ENCODE results near the gene PPM1H. TPM values are rescaled to one million over a fixed set of nuclear protein-coding genes. Genes with fewer than 3 reads are reported as not detected.

PPM1H gene
- total RNA-seq, 4 donors from 2014 or later, result 0.46 to 3.4 (median 1.3) TPM

GRCh38 chr12:62651138-62651537 lies 283.8 kb downstream of the PPM1H start:
- no peaks in the 10 kb centered on the region for H3K36me3 ChIP-seq
- no peaks in the 10 kb centered on the region for H3K4me1 ChIP-seq
- no peak for DNase-seq
- no peak overlapping the region for H3K4me3 ChIP-seq
- no peaks in the 10 kb centered on the region for H3K27me3 ChIP-seq
- H3K9me3 ChIP-seq, result no peaks in the 10 kb centered on the region
- no peak for TF ChIP-seq CTCF (IDR thresholded peaks at IDR 0.05 in 4 of 5, conservative IDR thresholded peaks at IDR 0.05 in 1 of 5)
- TF ChIP-seq POLR2A (IDR thresholded peaks at IDR 0.05), result no peak
- no peak for ATAC-seq
- in situ Hi-C loops (cut with MboI; ENCODE audit: low sequenced_read_pairs in 4 of 4), result no loop called here
- H3K27ac ChIP-seq, result no peak overlapping the region
- intact Hi-C loops (cut with DNase I; ENCODE audit: low total_unique reads), result no loop called here

GRCh38 chr12:62649412-62650138 lies 285.4 kb downstream of the PPM1H start:
- no peak overlapping the region for H3K27ac ChIP-seq
- H3K27me3 ChIP-seq, result no peaks in the 10 kb centered on the region
- H3K4me1 ChIP-seq, result no peaks in the 10 kb centered on the region
- H3K36me3 ChIP-seq, result no peaks in the 10 kb centered on the region
- TF ChIP-seq POLR2A (IDR thresholded peaks at IDR 0.05), result no peak
- no peak for TF ChIP-seq CTCF (IDR thresholded peaks at IDR 0.05 in 4 of 5, conservative IDR thresholded peaks at IDR 0.05 in 1 of 5)
- no peak overlapping the region for H3K4me3 ChIP-seq
- H3K9me3 ChIP-seq, result no peaks in the 10 kb centered on the region
- intact Hi-C loops (cut with DNase I; ENCODE audit: low total_unique reads), result no loop called here
- DNase-seq (no peak), ATAC-seq (no peak)
- in situ Hi-C loops (cut with MboI; ENCODE audit: low sequenced_read_pairs in 4 of 4), result no loop called here

GRCh38 chr12:62647586-62647985 lies 287.4 kb downstream of the PPM1H start:
- no peak for DNase-seq
- no peak overlapping the region for H3K27ac ChIP-seq
- in situ Hi-C loops (cut with MboI; ENCODE audit: low sequenced_read_pairs in 4 of 4), result no loop called here

GRCh38 chr12:62646566-62646965 lies 288.4 kb downstream of the PPM1H start:
- Histone ChIP-seq H3K36me3 (no peaks in the 10 kb centered on the region), H3K27me3 (no peaks in the 10 kb centered on the region), H3K27ac (no peak overlapping the region), H3K4me1 (no peaks in the 10 kb centered on the region), H3K4me3 (no peak overlapping the region), H3K9me3 (no peaks in the 10 kb centered on the region)
- no peak for DNase-seq
- in situ Hi-C loops (cut with MboI; ENCODE audit: low sequenced_read_pairs in 4 of 4) (no loop called here), intact Hi-C loops (cut with DNase I; ENCODE audit: low total_unique reads) (no loop called here)
- ATAC-seq, result no peak
- TF ChIP-seq POLR2A (IDR thresholded peaks at IDR 0.05), result no peak
- no peak for TF ChIP-seq CTCF (IDR thresholded peaks at IDR 0.05 in 4 of 5, conservative IDR thresholded peaks at IDR 0.05 in 1 of 5)

More at GRCh38 chr12:62647586-62647985, 287.4 kb downstream of the PPM1H start:
- Histone ChIP-seq H3K4me3 (no peak overlapping the region), H3K36me3 (no peaks in the 10 kb centered on the region), H3K9me3 (no peaks in the 10 kb centered on the region), H3K27me3 (no peaks in the 10 kb centered on the region), H3K4me1 (no peaks in the 10 kb centered on the region)
- ATAC-seq, result no peak
- TF ChIP-seq POLR2A (IDR thresholded peaks at IDR 0.05) (no peak), CTCF (IDR thresholded peaks at IDR 0.05 in 4 of 5, conservative IDR thresholded peaks at IDR 0.05 in 1 of 5) (no peak)
- intact Hi-C loops (cut with DNase I; ENCODE audit: low total_unique reads), result no loop called here

- Histone ChIP-seq H3K27ac (no peak overlapping the region), H3K4me3 (no peak overlapping the region), H3K9me3 (no peaks in the 10 kb centered on the region), H3K27me3 (no peaks in the 10 kb centered on the region), H3K36me3 (no peaks in the 10 kb centered on the region), H3K4me1 (no peaks in the 10 kb centered on the region)
- ATAC-seq (no peak), DNase-seq (no peak)
- intact Hi-C loops (cut with DNase I; ENCODE audit: low total_unique reads), result no loop called here
- in situ Hi-C loops (cut with MboI; ENCODE audit: low sequenced_read_pairs in 4 of 4), result no loop called here
- TF ChIP-seq CTCF (IDR thresholded peaks at IDR 0.05 in 4 of 5, conservative IDR thresholded peaks at IDR 0.05 in 1 of 5) (no peak), POLR2A (IDR thresholded peaks at IDR 0.05) (no peak)
Observed at GRCh38 chr12:62643486-62643885, 291.5 kb downstream of the PPM1H start.

Measured in gastrocnemius medialis (tissue), 4 donors.